Activated CD4-positive, alpha-beta memory T cell treated with anti-CD3 and anti-CD28 coated beads, Interleukin-2, amount 10 ng/mL, durations not matched to agents 7 days and 5 days (primary cell): Measurements from ENCODE around the gene TIMM21. TPM values are rescaled to one million over a fixed set of nuclear protein-coding genes. Genes with fewer than 3 reads are reported as not detected.

Experiments used
- CTCF ChIA-PET: fragments of 350-600 bp; sonication (Branson Sonifier 250); formaldehyde crosslinking; loops from one replicate; lab custom pipeline; 2021; ENCODE audit warnings: antibody characterized with exemption, inconsistent platforms; lab: Charles Lee
- POLR2A ChIA-PET: fragments of 350-600 bp; sonication (Branson Sonifier 250); formaldehyde crosslinking; loops from one replicate; lab custom pipeline; 2021; ENCODE audit warnings: antibody characterized with exemption; lab: Charles Lee
- DNase-seq: peaks from one replicate; pipeline ENCODE4 v3.0.0-alpha.2; 2020
- H3K27ac Mint-ChIP-seq: one replicate; pipeline ENCODE4 v1.8.0; 2021; ENCODE audit warnings: mild to moderate bottlenecking, mixed read lengths
- H3K27me3 Mint-ChIP-seq: one replicate; pipeline ENCODE4 v1.8.0; 2021; ENCODE audit warnings: mixed read lengths
- H3K36me3 Mint-ChIP-seq: one replicate; pipeline ENCODE4 v1.8.0; 2021; ENCODE audit warnings: low read depth, mixed read lengths
- H3K4me1 Mint-ChIP-seq: one replicate; pipeline ENCODE4 v1.8.0; 2021; ENCODE audit warnings: mixed read lengths
- H3K4me3 Mint-ChIP-seq: one replicate; pipeline ENCODE4 v1.8.0; 2021; ENCODE audit warnings: mild to moderate bottlenecking, mixed read lengths
- H3K9me3 Mint-ChIP-seq: one replicate; pipeline ENCODE4 v1.8.0; 2021; ENCODE audit warnings: mixed read lengths
- total RNA-seq, 2 experiments: library from RNA; stranded (reverse); gene quantifications; one replicate each; pipeline ENCODE4 v1.2.3, GENCODE V29; 2021

Gene TIMM21
- total RNA-seq, 2 experiments from 2014 or later, result 18.4 to 18.7 TPM

- Mint-ChIP-seq H3K4me1 (no peaks in the 10 kb centered on the region), H3K27ac (no peak overlapping the region), H3K9me3 (no peaks in the 10 kb centered on the region), H3K4me3 (no peak overlapping the region), H3K36me3 (no peaks in the 10 kb centered on the region), H3K27me3 (no peaks in the 10 kb centered on the region)
- DNase-seq, result no peak
- CTCF ChIA-PET, result no interaction called here
- POLR2A ChIA-PET, result no interaction called here
Observed at GRCh38 chr18:74131124-74131523, 17.2 kb upstream of the TIMM21 start.

DNA sequence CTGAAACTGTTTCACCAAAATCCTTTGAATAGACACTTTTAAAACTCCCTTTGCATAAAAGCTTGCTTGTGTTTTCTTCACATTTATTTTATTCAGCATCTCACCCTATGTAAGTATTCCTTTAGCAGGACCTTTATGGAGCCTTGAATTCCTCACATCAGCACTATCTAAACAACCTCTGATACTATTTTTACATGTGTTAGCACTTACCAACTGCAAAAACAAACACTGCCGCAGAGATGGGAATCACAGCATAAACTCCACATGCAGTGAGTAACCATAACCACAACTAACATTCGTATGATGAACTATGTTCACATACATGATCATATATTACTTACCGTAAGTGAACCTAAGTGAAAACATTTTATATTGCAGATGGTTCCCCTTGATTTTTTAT, 16.1 kb upstream of the TIMM21 start:
- H3K9me3 Mint-ChIP-seq, result no peaks in the 10 kb centered on the region
- no peak for DNase-seq
- ChIA-PET POLR2A (no interaction called here), CTCF (no interaction called here)
- no peaks in the 10 kb centered on the region for H3K4me1 Mint-ChIP-seq
- no peaks in the 10 kb centered on the region for H3K27me3 Mint-ChIP-seq
- H3K36me3 Mint-ChIP-seq, result no peaks in the 10 kb centered on the region
- H3K27ac Mint-ChIP-seq, result no peak overlapping the region
- no peak overlapping the region for H3K4me3 Mint-ChIP-seq

- no peak overlapping the region for H3K4me3 Mint-ChIP-seq
- H3K9me3 Mint-ChIP-seq, result no peaks in the 10 kb centered on the region
- H3K27me3 Mint-ChIP-seq, result peaks cover 4% of the 10 kb centered on the region
- ChIA-PET POLR2A (no interaction called here), CTCF (no interaction called here)
- H3K36me3 Mint-ChIP-seq, result no peaks in the 10 kb centered on the region
- peaks cover 12% of the 10 kb centered on the region for H3K4me1 Mint-ChIP-seq
- no peak overlapping the region for H3K27ac Mint-ChIP-seq
- no peak for DNase-seq
Observed at GRCh38 chr18:74137920-74138538, 10.3 kb upstream of the TIMM21 start.

GRCh38 chr18:74139411-74139810, 8.9 kb upstream of the TIMM21 start:
- ChIA-PET CTCF (no interaction called here), POLR2A (interaction anchor here (1.8 kb wide), 1 partner anchor 57 kb away, joined by 5 read pairs; no protein-coding TSS in a partner anchor)
- H3K36me3 Mint-ChIP-seq, result no peaks in the 10 kb centered on the region
- H3K27ac Mint-ChIP-seq, result no peak overlapping the region
- peaks cover 6% of the 10 kb centered on the region for H3K27me3 Mint-ChIP-seq
- DNase-seq, result no peak
- peaks cover 12% of the 10 kb centered on the region for H3K4me1 Mint-ChIP-seq
- no peaks in the 10 kb centered on the region for H3K9me3 Mint-ChIP-seq
- no peak overlapping the region for H3K4me3 Mint-ChIP-seq

GRCh38 chr18:74139888-74140287, 8.4 kb upstream of the TIMM21 start:
- ChIA-PET POLR2A (interaction anchor here (1.8 kb wide), 1 partner anchor 57 kb away, joined by 5 read pairs; no protein-coding TSS in a partner anchor), CTCF (no interaction called here)
- no peak for DNase-seq
- Mint-ChIP-seq H3K27ac (no peak overlapping the region), H3K9me3 (no peaks in the 10 kb centered on the region), H3K4me1 (peaks cover 12% of the 10 kb centered on the region), H3K36me3 (no peaks in the 10 kb centered on the region), H3K27me3 (peaks cover 6% of the 10 kb centered on the region), H3K4me3 (no peak overlapping the region)

GRCh38 chr18:74140582-74140981, 7.7 kb upstream of the TIMM21 start:
- CTCF ChIA-PET, result no interaction called here
- no peak overlapping the region for H3K27ac Mint-ChIP-seq
- peaks cover 12% of the 10 kb centered on the region for H3K4me1 Mint-ChIP-seq
- no peaks in the 10 kb centered on the region for H3K36me3 Mint-ChIP-seq
- H3K9me3 Mint-ChIP-seq, result no peaks in the 10 kb centered on the region
- no peak overlapping the region for H3K4me3 Mint-ChIP-seq
- peaks cover 6% of the 10 kb centered on the region for H3K27me3 Mint-ChIP-seq
- POLR2A ChIA-PET, result interaction anchor here (1.8 kb wide), 1 partner anchor 58 kb away, joined by 5 read pairs; no protein-coding TSS in a partner anchor
- no peak for DNase-seq

DNA sequence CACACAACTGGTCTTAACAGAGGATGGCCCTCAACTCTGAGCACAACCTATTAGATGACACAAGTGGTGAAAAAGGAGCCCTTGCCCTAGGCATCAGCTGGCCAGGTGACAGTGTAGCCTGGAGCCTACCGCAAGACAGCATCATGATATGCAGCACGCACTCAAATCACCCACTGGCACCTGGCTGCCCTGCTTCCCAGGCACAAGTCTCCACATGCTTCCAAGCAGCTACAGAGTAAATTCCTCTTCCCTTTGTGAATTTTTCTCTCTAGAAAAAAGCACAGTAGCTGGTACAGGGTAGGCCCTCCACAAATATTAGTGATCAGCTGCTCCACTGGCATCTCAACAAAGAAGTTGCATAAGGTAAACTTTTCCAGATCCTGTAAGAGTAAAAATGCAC, 6.7 kb upstream of the TIMM21 start:
- Mint-ChIP-seq H3K9me3 (no peaks in the 10 kb centered on the region), H3K4me3 (no peak overlapping the region), H3K27ac (no peak overlapping the region), H3K36me3 (no peaks in the 10 kb centered on the region), H3K4me1 (peaks cover 14% of the 10 kb centered on the region), H3K27me3 (peaks cover 6% of the 10 kb centered on the region)
- no peak for DNase-seq
- ChIA-PET CTCF (no interaction called here), POLR2A (no interaction called here)

DNA sequence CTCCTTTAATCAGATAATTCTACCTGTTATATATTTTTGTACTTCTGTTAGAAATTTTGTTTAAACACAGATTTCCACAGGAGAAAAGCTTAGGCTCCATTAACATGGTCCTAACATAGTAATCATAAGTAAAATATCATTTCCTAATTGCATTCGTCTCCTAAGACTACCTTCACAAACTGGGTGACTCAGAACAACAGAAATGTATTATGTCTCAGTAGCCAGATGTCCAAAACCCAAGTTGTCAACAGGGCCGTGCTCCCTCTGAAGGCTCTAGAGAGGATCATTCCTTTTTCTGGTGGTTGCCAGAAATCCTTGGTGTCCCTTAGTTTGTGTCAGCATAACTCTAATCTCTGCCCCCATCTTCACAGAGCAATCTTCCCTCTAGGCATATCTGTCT, 6.1 kb upstream of the TIMM21 start:
- H3K9me3 Mint-ChIP-seq, result no peaks in the 10 kb centered on the region
- peaks cover 19% of the 10 kb centered on the region for H3K4me1 Mint-ChIP-seq
- no peak for DNase-seq
- ChIA-PET POLR2A (no interaction called here), CTCF (no interaction called here)
- H3K27me3 Mint-ChIP-seq, result peaks cover 6% of the 10 kb centered on the region
- H3K4me3 Mint-ChIP-seq, result no peak overlapping the region
- no peak overlapping the region for H3K27ac Mint-ChIP-seq
- H3K36me3 Mint-ChIP-seq, result no peaks in the 10 kb centered on the region

DNA sequence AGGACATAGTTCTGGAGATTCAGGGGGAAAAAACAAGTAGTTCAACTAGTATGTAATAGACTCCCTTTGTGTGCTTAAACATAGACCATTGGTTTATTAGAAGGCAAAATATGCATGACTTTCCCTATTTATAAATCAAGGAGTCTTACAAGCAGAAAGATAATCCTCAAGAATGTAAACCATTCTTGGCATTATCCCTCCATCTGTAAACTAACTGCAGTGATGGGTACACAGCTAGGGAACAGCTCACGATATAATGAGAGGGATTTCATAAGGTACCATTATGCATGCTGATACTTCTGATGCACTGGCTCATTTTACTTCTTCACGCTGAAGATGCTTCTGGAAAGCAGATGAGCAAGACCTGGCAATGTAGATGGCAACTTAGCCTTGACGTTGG, 1.6 kb upstream of the TIMM21 start:
- ChIA-PET CTCF (no interaction called here), POLR2A (no interaction called here)
- no peak for DNase-seq
- Mint-ChIP-seq H3K9me3 (no peaks in the 10 kb centered on the region), H3K27me3 (peaks cover 2% of the 10 kb centered on the region), H3K4me3 (peak overlapping the region; percentile 90), H3K4me1 (peaks cover 39% of the 10 kb centered on the region), H3K36me3 (no peaks in the 10 kb centered on the region), H3K27ac (peak overlapping the region; percentile 59)

- Mint-ChIP-seq H3K36me3 (peaks cover 3% of the 10 kb centered on the region), H3K4me3 (peak overlapping the region; percentile 90), H3K4me1 (peaks cover 43% of the 10 kb centered on the region), H3K9me3 (no peaks in the 10 kb centered on the region), H3K27me3 (peaks cover 2% of the 10 kb centered on the region), H3K27ac (peak overlapping the region; percentile 98)
- no peak for DNase-seq
- CTCF ChIA-PET, result no interaction called here
- POLR2A ChIA-PET, result no interaction called here
Observed at GRCh38 chr18:74147491-74147778, 888 bp upstream of the TIMM21 start.

GRCh38 chr18:74148543-74149070, 284 bp downstream of the TIMM21 start:
- POLR2A ChIA-PET, result interaction anchor here (1.1 to 1.6 kb wide), 3 partner anchors 66 to 450 kb away, joined by 3 to 5 read pairs (median 3); partner anchors contain the start of gene CNDP2
- no peak for DNase-seq
- H3K27ac Mint-ChIP-seq, result peak overlapping the region; percentile 98
- peaks cover 4% of the 10 kb centered on the region for H3K36me3 Mint-ChIP-seq
- CTCF ChIA-PET, result no interaction called here
- H3K9me3 Mint-ChIP-seq, result no peaks in the 10 kb centered on the region
- peak overlapping the region; percentile 90 for H3K4me3 Mint-ChIP-seq
- H3K4me1 Mint-ChIP-seq, result peaks cover 53% of the 10 kb centered on the region
- peaks cover 2% of the 10 kb centered on the region for H3K27me3 Mint-ChIP-seq

DNA sequence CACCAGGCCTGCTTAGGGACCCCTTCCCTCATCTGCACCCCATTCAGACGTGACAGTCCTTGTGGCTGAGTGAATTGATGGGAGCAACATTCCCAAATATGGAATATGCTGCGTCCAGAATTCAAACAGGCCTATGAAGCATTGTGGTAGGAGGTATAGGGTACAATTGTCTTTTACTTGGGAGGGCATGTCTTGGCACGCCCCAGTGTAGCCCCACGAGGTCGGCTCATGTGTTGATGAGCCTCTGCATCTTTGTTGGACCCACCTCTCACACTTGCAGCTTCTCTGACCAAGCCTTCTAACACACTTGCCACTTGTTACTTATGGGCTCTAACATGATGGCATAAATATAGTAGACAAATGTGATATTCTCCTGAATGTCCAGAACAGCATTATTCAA, 1.6 kb downstream of the TIMM21 start:
- no peak for DNase-seq
- POLR2A ChIA-PET, result no interaction called here
- no peaks in the 10 kb centered on the region for H3K27me3 Mint-ChIP-seq
- CTCF ChIA-PET, result no interaction called here
- no peaks in the 10 kb centered on the region for H3K9me3 Mint-ChIP-seq
- H3K4me3 Mint-ChIP-seq, result peak overlapping the region; percentile 90
- H3K27ac Mint-ChIP-seq, result peak overlapping the region; percentile 19
- H3K36me3 Mint-ChIP-seq, result peaks cover 7% of the 10 kb centered on the region
- H3K4me1 Mint-ChIP-seq, result peaks cover 53% of the 10 kb centered on the region

- Mint-ChIP-seq H3K27me3 (no peaks in the 10 kb centered on the region), H3K4me1 (peaks cover 49% of the 10 kb centered on the region), H3K36me3 (peaks cover 21% of the 10 kb centered on the region), H3K4me3 (no peak overlapping the region), H3K27ac (no peak overlapping the region), H3K9me3 (no peaks in the 10 kb centered on the region)
- DNase-seq, result no peak
- POLR2A ChIA-PET, result no interaction called here
- CTCF ChIA-PET, result interaction anchor here (1.1 to 1.9 kb wide), 3 partner anchors 9 to 70 kb away, joined by 3 to 5 read pairs (median 3); no protein-coding TSS in a partner anchor
Observed at GRCh38 chr18:74152270-74152669, 3.9 kb downstream of the TIMM21 start.

- no peak for DNase-seq
- H3K9me3 Mint-ChIP-seq, result no peaks in the 10 kb centered on the region
- peaks cover 23% of the 10 kb centered on the region for H3K36me3 Mint-ChIP-seq
- H3K27ac Mint-ChIP-seq, result no peak overlapping the region
- POLR2A ChIA-PET, result no interaction called here
- CTCF ChIA-PET, result interaction anchor here (0.8 to 1.9 kb wide), 4 partner anchors 9 to 70 kb away, joined by 3 to 5 read pairs (median 3); no protein-coding TSS in a partner anchor
- no peak overlapping the region for H3K4me3 Mint-ChIP-seq
- H3K27me3 Mint-ChIP-seq, result no peaks in the 10 kb centered on the region
- H3K4me1 Mint-ChIP-seq, result peaks cover 47% of the 10 kb centered on the region
Observed at GRCh38 chr18:74152857-74153256, 4.5 kb downstream of the TIMM21 start.
